Activated effector memory CD4-positive, alpha-beta T cell treated with anti-CD3 and anti-CD28 coated beads, Interleukin-2, amount 50 U/mL, for 16 hours (primary cell): ENCODE measurements around the gene GNA14.
A peak's percentile ranks its signal among the peaks of the same experiment; 100 is the strongest.
"Not testable (repeated sequence)": the region's sequence is repeated elsewhere in the genome, so short reads cannot be mapped to it uniquely, and the experiment has no call there.

ENCODE experiments used
- DNase-seq: peaks from one replicate; pipeline ENCODE4 v3.0.0-alpha.2; 2020

GNA14 gene

DNA sequence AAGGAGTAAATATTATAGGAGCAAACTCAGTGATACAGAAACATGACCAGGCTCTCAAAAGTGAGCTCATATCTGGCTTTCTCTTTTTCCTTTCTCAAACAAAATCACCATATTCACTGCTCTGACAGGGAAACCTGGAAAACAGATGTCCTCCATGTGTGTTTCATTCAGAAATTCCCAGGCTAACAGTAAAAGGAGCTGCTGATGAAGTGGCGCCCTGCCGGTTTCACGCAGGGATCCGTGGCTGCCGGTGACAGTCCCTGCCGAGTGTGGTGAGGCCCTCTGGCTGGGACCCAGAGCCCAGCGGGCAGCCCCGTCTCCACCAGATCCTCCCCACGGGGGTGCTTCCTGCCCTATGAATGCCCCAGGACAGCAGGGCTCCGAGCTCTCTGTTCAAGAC, 208.1 kb downstream of the GNA14 start:
- DNase-seq: no peak

GRCh38 chr9:77438653-77439052, 209.5 kb downstream of the GNA14 start:
- no peak for DNase-seq

DNA sequence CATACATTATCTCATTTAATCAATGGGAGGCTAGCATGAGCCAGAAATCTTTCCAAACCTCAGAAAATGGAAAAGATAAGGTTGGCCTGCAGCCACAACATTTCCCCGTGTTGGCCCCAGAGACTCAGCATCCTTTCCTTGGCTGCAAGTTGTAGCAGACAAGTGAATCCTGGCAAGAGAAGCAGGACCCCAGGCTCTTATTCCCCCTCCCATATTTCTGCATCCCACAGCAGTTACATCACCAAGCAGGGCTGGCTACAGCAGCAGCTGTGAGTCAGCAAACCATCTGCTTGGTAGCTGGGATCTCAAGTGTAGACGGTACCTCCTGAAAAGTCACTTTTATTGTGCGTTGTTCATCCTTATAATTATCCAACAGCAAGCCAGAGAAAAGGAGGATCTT, 212.4 kb downstream of the GNA14 start:
- no peak for DNase-seq

- DNase-seq: no peak
Measured at GRCh38 chr9:77435277-77435676, 212.8 kb downstream of the GNA14 start.

GRCh38 chr9:77433675-77434445, 214.3 kb downstream of the GNA14 start:
- peak; percentile 73 for DNase-seq

- no peak for DNase-seq
Measured at GRCh38 chr9:77432053-77432452, 216.1 kb downstream of the GNA14 start.

- DNase-seq: no peak
Measured at GRCh38 chr9:77429928-77430327, 218.2 kb downstream of the GNA14 start.

GRCh38 chr9:77427256-77427927, 220.7 kb downstream of the GNA14 start:
- DNase-seq: no peak

DNA sequence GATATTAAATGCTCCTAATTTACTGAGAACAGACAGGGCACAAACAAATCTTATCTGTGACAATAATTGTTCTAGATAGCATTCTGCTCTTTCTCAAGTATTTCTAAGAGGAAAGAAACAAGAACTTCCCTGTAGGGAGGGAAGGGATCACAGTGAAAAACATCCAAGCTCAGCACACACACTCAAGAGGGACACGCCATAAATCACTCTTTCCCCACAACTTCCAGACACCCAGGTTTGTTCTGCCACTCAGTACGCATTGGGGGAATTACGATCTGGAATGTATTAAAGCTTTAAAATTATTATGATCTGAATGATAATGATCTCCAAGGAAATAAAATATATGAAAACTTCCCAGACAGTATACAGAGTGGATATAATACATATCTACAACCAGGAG, 221.4 kb downstream of the GNA14 start:
- DNase-seq: no peak

- no peak for DNase-seq
Measured at GRCh38 chr9:77424993-77425392, 223.1 kb downstream of the GNA14 start.

- DNase-seq: no peak
Measured at GRCh38 chr9:77423841-77424240, 224.3 kb downstream of the GNA14 start.

GRCh38 chr9:77422969-77423368, 225.2 kb downstream of the GNA14 start:
- DNase-seq: no peak

DNA sequence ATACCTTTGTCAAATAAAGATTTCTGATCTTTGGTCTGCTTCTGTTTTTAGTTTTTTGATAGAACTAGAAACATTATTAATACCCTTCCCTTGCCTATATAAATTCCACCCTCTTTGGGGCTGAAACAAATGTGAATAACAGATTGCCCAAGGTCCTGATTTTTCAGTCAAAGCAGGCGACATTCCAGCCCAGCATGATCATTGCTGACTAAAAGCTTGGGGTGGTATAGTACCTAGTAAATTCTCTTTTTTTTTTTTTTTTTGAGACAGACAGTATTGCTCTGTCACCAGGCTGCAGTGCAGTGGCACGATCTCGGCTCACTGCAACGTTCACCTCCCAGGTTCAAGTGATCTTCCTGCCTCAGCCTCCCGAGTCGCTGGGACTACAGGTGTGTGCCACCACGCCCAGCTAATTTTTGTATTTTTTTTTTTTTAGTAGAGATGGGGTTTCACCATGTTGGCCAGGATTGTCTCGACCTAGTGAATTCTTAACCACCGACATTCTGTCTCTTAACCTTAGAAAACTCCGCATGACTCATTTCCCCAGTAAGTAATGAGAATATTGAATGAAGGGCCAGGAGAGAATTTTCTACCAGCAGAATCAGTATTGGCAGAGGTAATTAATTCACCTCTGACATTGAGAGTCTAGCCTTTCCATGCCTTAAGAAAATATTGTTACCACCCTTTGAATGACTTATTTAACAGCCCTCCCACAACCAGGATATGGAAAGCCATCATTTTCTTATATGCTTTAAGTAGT, 226.4 kb downstream of the GNA14 start:
- DNase-seq: no peak

- DNase-seq: no peak
Measured at GRCh38 chr9:77420641-77421040, 227.5 kb downstream of the GNA14 start.

DNA sequence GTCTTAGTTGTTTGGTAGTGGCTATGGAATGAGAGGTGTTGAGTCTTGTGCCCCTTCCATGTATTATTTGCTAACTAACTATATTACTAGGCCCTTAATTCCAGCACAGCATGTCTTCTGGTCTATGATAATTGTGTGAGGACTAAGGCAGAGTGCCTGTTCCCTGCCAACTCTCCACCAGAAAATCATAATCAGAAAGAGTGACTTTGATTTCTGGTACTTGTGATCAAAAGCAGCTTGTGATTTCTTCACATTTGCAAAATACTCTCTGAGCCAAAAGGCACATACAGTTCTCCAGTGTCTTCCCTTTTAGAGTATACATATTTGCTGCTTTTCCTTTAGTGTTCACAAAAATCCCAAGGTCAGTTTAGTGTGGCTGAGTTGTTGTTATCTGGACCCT, 229.9 kb downstream of the GNA14 start:
- DNase-seq: no peak

DNA sequence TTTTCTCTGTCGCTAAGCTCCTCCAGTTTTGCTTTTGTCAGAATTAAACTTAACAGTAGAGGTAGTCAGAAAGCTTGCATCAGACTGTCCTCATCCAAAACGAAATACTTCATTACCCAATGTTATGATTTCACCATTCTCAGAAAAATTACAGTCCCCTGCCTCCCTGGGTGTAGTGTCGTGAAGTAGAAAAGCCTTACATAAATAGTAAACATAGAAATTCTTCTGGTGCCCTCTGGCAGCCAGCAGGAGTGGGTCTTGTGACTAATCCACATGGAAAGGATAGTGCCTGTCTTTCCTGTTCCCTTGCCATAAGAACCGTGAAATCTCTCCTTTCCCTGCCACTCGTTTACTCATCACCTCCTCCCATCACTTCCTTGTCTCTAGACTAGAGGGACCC, 230.6 kb downstream of the GNA14 start:
- DNase-seq: no peak

DNA sequence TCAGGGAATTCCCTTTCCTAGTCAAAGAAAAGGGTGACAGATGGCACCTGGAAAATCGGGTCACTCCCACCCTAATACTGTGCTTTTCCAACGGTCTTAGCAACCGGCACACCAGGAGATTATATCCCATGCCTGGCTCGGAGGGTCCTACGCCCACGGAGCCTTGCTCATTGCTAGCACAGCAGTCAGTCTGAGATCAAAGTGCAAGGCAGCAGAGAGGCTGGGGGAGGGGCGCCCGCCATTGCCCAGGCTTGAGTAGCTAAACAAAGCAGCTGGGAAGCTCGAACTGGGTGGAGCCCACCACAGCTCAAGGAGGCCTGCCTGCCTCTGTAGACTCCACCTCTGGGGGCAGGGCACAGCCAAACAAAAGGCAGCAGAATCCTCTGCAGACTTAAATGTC, 239.6 kb downstream of the GNA14 start:
- not testable (repeated sequence) for DNase-seq

DNA sequence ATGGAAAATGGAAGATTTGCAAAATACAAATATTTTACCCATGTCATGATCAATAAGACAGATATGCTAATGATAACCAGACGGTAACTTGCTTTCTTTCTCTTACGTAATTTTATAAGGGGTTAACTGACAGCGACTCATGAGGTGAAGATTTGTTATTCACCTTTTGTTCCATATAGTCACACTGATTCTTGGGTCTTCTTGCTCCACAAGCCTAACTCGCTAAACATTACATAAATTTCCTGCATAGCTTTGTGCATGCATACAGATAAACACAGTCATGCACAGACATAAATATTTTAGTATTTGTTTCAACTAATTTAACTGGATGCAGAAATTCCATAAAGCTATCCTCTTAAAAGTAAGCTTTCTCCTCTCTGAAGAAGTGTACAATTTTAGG, 244.9 kb downstream of the GNA14 start:
- no peak for DNase-seq

DNA sequence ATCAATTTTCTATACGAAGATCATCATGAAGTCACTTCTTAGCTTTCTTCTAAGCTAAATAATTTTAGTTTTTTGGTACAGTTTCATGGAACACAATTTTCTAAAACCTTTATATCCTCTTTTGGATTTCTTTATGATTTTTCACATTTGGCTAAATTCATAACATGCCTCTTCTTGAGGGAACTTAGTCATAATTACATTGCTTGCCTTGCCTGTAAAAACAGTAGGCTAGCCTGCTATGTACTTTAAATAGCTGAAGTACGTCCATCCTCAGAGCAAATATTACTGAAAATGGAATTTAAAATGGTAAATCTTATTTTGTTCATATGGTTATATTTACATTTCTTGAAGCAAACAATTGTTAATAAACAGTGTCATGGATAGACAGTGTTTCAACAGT, 245.8 kb downstream of the GNA14 start:
- no peak for DNase-seq

DNA sequence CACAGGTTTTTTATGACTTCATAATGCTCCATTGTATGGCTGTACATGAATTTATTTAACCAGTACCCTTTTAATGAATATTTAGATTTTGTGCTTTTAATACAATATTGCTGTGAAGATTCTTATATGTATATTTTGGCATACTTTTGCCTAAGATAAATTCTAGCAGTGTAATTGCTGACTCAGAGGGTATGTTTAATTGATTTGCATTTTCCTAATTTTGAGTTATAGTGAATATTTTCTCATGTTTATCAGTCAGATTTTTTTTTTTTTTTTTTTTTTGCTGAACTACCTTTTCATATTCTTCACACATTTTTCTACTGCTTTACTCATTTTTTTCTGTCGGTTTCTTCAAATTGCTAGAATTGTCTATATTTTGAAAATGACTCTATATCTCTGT, 248.2 kb downstream of the GNA14 start:
- no peak for DNase-seq

- not testable (repeated sequence) for DNase-seq
Measured at GRCh38 chr9:77398581-77398980, 249.5 kb downstream of the GNA14 start.

DNA sequence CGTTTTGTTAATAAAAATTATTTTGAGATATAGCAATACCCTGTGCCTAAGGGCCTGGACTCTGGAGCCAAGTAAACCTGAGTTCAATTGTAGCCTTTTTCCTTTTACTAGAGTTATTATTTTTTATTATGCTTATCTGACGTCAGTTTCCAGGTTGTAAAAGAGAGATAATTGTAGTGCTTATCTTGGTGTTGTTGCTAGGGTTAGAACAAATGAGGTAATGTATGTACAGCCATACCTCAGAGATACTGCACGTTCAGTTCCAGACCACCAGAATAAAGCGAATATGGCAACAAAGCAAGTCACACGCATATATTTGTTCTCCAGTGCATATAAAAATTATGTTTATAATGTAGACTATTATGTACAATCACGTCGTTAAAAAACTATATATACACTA, 255.8 kb downstream of the GNA14 start:
- DNase-seq: no peak

- DNase-seq: no peak
Measured at GRCh38 chr9:77391834-77392233, 256.3 kb downstream of the GNA14 start.

GRCh38 chr9:77386187-77386586, 261.9 kb downstream of the GNA14 start:
- DNase-seq: no peak
